WERI-Rb-1 (cell line): ENCODE measurements around the gene EHMT2.

Experiments used
- DNase-seq: peaks from one replicate; pipeline ENCODE4 v3.0.0-alpha.2; 2020
- H3K27ac ChIP-seq: fragments of 250-450 bp; sonication (Bioruptor Pico); 2 replicates; pipeline ENCODE4 v1.5.1; 2020; ENCODE audit warnings: mild to moderate bottlenecking, moderate library complexity
- H3K27me3 ChIP-seq: fragments of 250-450 bp; sonication (Bioruptor Pico); 2 replicates; pipeline ENCODE4 v1.5.1; 2021; ENCODE audit warnings: mild to moderate bottlenecking, low read depth, moderate library complexity; ENCODE audit not compliant: insufficient read depth, severe bottlenecking
- H3K36me3 ChIP-seq: fragments of 250-450 bp; sonication (Bioruptor Pico); 2 replicates; pipeline ENCODE4 v1.5.1; 2020; ENCODE audit warnings: mild to moderate bottlenecking, moderate library complexity
- H3K4me3 ChIP-seq: 2 replicates; pipeline ENCODE4 v1.5.1; 2011; ENCODE audit warnings: low read depth, mild to moderate bottlenecking, control low read depth, low read length
- H3K9me3 ChIP-seq: fragments of 250-450 bp; sonication (Bioruptor Pico); 2 replicates; pipeline ENCODE4 v1.5.1; 2021; ENCODE audit warnings: mild to moderate bottlenecking, moderate library complexity; ENCODE audit not compliant: severe bottlenecking
- TF ChIP-seq, protein P1 (sequence below): IDR thresholded peaks from 2 replicates; pipeline ENCODE4 v1.5.1; 2011; ENCODE audit warnings: low read depth, mild to moderate bottlenecking, control low read depth, inconsistent platforms, low read length

EHMT2 gene

DNA sequence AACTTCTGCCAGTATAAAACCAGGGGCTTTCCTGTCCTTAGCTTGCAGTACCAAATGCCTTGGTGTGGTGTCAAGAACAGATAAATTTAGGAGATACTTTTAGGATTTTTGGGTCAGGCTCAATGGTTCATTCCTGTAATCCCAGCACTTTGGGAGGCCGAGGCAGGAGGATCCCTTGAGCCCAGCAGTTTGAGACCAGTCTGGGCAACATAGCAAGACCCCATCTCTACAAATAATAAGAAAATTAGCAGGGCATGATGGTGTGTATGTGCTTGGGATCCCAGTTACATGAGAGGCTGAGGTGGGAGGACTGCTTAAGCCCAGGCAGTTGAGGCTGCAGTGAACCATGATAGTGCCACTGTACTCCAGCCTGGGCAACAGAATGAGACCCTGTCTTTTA, 7.5 kb upstream of the EHMT2 start:
- TF ChIP-seq, protein P1, sequence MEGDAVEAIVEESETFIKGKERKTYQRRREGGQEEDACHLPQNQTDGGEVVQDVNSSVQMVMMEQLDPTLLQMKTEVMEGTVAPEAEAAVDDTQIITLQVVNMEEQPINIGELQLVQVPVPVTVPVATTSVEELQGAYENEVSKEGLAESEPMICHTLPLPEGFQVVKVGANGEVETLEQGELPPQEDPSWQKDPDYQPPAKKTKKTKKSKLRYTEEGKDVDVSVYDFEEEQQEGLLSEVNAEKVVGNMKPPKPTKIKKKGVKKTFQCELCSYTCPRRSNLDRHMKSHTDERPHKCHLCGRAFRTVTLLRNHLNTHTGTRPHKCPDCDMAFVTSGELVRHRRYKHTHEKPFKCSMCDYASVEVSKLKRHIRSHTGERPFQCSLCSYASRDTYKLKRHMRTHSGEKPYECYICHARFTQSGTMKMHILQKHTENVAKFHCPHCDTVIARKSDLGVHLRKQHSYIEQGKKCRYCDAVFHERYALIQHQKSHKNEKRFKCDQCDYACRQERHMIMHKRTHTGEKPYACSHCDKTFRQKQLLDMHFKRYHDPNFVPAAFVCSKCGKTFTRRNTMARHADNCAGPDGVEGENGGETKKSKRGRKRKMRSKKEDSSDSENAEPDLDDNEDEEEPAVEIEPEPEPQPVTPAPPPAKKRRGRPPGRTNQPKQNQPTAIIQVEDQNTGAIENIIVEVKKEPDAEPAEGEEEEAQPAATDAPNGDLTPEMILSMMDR = no peak
- H3K9me3 ChIP-seq = no peaks in the 10 kb centered on the region
- H3K36me3 ChIP-seq = no peaks in the 10 kb centered on the region
- no peak for DNase-seq
- no peak overlapping the region for H3K27ac ChIP-seq
- no peak overlapping the region for H3K4me3 ChIP-seq
- H3K27me3 ChIP-seq = no peaks in the 10 kb centered on the region

DNA sequence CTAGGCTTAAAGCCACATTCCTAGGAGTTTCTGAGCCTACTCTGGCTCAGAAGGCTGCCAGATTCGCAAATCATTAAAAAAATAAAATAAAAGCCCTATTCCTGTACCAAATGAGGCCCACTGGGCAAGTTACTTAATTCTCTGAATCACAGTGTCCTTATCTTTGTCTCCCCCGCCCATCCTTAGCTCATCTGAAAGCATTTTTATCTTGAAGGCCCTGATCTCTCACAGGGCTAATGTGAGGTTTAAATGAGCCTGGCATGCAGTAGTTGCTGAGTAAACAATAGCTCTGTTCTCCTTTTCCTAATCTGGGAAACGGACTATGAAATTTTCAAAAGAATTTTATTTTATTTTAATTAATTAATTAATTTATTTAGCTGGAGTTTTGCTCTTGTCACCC, 6.5 kb upstream of the EHMT2 start:
- Histone ChIP-seq H3K27ac (no peak overlapping the region), H3K9me3 (no peaks in the 10 kb centered on the region), H3K27me3 (no peaks in the 10 kb centered on the region), H3K36me3 (no peaks in the 10 kb centered on the region), H3K4me3 (no peak overlapping the region)
- TF ChIP-seq, protein P1 = no peak
- DNase-seq = no peak

DNA sequence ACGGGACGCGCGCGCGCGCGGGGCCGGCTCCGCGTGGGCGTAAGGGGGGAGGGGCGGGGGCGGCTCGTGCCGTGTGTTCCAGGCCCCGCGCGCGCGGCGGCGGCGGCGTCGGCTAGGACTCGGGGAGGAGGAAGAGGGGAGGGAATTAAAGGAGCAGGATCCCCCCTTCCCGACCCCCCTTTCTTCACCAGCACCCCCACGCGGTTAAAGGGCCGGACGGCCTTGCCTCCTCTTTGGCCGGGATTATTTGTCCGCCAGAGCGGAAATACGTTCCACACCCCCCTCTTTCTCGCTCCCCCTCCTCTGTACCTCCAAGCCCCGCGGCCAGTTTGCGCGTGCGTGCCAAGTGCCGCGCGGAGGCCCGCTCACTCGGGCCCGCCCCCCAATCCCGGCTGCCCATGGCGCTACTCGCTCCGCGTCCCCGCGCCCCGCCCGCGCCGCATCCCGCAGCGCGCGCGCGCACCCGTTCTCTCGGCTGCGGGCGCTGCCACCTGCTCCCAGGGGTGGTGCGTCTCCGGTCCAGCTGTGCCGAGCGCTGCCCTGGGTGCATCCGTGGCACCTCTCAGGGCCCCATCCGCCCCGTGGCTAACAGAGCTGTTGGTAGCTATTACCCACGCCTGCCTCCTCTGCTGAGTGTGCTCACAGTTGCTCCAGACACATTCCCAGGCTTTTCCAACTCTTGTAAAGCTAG, 4.6 kb upstream of the EHMT2 start, which contains the start of gene ZBTB12:
Gene ZBTB12, minus strand, starts transcription at position 134 of the 691 bp plus-strand sequence. CDS start 781 bp downstream, outside the sequence.
- Histone ChIP-seq H3K9me3 (no peaks in the 10 kb centered on the region), H3K27me3 (no peaks in the 10 kb centered on the region), H3K27ac (peak within 1 kb of the TSS; percentile 62), H3K4me3 (peak within 1 kb of the TSS; percentile 69), H3K36me3 (peaks cover 3% of the 10 kb centered on the region; the same call in 1 of the 2 replicates)
- peak; percentile 99 for DNase-seq
- TF ChIP-seq, protein P1 = peak; percentile 12; the same call in 1 of the 2 replicates

DNA sequence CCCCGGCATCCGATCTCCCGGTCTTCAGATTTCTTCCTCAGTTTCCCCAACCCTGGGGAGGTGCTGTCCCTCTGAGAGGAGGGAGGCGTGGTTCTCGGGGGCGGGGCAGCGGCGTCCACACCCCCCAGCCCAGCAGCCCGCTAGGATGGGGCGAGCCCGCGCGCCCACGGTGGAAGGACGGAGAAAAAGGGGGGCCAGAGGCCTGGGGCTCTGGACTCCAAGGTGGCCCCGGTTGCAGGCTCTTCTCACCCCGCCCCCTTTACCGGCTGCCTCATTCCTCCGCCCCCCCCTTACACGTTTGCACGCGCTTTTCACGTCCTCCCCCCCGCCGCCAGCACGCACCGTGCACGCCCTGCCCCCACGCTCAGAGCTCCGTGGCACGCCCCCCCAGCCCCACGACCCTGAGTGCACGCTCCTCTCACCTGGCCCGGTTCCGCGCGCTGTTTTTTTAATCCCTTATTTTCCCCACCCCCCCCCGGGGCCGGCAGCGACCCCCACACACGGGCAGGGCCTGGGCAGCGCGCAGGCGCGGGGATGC, 4.0 kb upstream of the EHMT2 start:
- Histone ChIP-seq H3K9me3 (no peaks in the 10 kb centered on the region), H3K27me3 (no peaks in the 10 kb centered on the region), H3K4me3 (peak overlapping the region; percentile 69), H3K36me3 (peaks cover 6% of the 10 kb centered on the region), H3K27ac (peak overlapping the region; percentile 62)
- TF ChIP-seq, protein P1 = no peak
- DNase-seq = peak; percentile 78

DNA sequence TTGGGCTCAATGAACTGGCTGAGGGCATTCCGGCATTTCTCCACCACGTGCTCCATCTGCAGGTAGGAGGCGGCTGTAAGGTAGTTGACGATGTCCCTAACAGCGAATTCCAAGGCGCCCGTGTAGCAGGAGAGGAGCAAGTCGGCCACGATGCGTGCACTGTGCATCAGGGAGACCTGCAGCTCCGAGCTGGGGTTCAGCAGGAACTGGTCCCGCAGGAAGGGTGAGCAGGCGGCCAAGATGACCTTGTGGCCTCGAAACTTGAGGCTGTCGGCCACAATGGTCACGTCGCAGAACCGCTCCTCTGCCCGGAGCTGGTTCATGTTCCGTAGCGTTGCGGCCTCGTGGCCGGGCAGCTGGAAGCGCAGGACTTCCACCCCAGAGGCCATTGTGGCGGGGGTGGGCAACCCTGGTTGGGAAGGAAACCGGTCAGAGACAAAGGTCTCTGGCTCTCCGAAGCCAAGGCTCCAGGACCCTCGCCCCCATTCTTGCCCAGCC, 3.5 kb upstream of the EHMT2 start:
- Histone ChIP-seq H3K27me3 (no peaks in the 10 kb centered on the region), H3K27ac (peak overlapping the region; percentile 62), H3K36me3 (peaks cover 11% of the 10 kb centered on the region), H3K9me3 (no peaks in the 10 kb centered on the region), H3K4me3 (peak overlapping the region; percentile 69)
- DNase-seq = peak; percentile 45
- TF ChIP-seq, protein P1 = no peak
